Effector memory CD8-positive, alpha-beta T cell (primary cell): ENCODE measurements around the gene PSME3.
"Not testable (repeated sequence)": the region's sequence is repeated elsewhere in the genome, so short reads cannot be mapped to it uniquely, and the experiment has no call there.

Experiments used
- ATAC-seq: fragments of 150-1000 bp; cut with Tn5 transposase; replicated peaks from 2 replicates; pipeline ENCODE4 v1.10.0; 2021; ENCODE audit warnings: mild to moderate bottlenecking, moderate library complexity
- DNase-seq, 3 experiments: peaks; one replicate each; pipeline ENCODE4 v3.0.0; 2021
- H3K27ac Mint-ChIP-seq, 2 donors: one replicate each; pipeline ENCODE4 v1.8.0; 2022; ENCODE audit warnings: mild to moderate bottlenecking in 2 of 2, mixed read lengths in 2 of 2, moderate library complexity in 2 of 2
- H3K27me3 Mint-ChIP-seq, 2 donors: one replicate each; pipeline ENCODE4 v1.8.0; 2022; ENCODE audit warnings: mixed read lengths in 2 of 2
- H3K36me3 Mint-ChIP-seq: one replicate; pipeline ENCODE4 v1.8.0; 2022; ENCODE audit warnings: mild to moderate bottlenecking, moderate library complexity, mixed read lengths; ENCODE audit not compliant: insufficient read depth
- H3K4me1 Mint-ChIP-seq, 2 donors: one replicate each; pipeline ENCODE4 v1.8.0; 2022; ENCODE audit warnings: low read depth in 2 of 2, mixed read lengths in 2 of 2
- H3K4me3 Mint-ChIP-seq, 2 donors: one replicate each; pipeline ENCODE4 v1.8.0; 2022; ENCODE audit warnings: mild to moderate bottlenecking in 2 of 2, mixed read lengths in 2 of 2, moderate library complexity in 2 of 2
- H3K9me3 Mint-ChIP-seq, 2 donors: one replicate each; pipeline ENCODE4 v1.8.0; 2022; ENCODE audit warnings: mixed read lengths in 2 of 2

Gene PSME3

DNA sequence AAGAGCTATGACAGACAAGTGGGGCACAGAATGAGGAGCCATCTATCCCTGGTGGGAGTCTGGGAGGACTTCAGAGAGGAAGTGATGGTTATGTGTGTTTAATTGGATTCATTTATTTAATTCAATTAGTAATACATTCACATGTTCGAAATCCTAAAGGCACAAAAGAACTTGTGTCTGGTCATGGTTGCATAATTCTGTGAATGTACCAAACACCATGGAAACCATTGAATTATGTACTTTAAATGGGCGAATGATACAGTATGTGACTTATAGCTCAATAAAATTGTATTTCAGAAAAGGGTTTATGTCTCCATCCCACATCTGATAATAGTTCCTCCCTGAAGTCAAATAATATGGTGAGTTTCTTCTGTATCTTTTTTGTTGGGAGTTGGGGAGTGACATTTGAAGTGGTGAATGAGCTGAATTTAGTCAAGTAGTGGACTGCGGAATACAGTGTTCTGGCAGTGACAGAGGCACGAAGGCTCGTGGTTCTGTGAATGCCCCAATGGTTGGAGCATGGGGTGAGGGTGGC, 47.6 kb downstream of the PSME3 start:
- DNase-seq (no peak), ATAC-seq (no peak)
- no peak overlapping the region for H3K4me3 Mint-ChIP-seq
- H3K27ac Mint-ChIP-seq = no peak overlapping the region
- no peaks in the 10 kb centered on the region for H3K9me3 Mint-ChIP-seq
- H3K36me3 Mint-ChIP-seq = no peaks in the 10 kb centered on the region
- no peaks in the 10 kb centered on the region for H3K4me1 Mint-ChIP-seq
- peaks cover 33 to 47% of the 10 kb centered on the region in 2 donors for H3K27me3 Mint-ChIP-seq

DNA sequence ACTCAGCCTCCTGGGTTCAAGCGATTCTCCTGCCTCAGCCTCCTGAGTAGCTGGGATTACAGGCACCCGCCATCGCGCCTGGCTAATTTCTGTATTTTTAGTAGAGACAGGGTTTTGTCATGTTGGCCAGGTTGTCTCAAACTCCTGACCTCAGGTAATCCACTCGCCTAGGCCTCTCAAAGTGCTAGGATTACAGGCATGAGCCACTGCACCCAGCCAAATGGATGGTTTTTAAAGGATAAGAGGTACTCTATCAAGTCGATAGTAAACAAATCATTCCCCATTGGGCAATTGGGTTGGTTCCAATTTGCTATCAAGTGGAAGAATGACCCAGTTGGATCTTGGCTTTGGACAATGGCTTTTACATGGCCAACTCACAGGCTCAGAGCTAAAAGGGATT, 48.5 kb downstream of the PSME3 start:
- H3K36me3 Mint-ChIP-seq, ATAC-seq, H3K27ac Mint-ChIP-seq, H3K4me1 Mint-ChIP-seq, H3K4me3 Mint-ChIP-seq, H3K9me3 Mint-ChIP-seq, DNase-seq: not testable (repeated sequence)
- peaks cover 40 to 49% of the 10 kb centered on the region in 2 donors for H3K27me3 Mint-ChIP-seq

DNA sequence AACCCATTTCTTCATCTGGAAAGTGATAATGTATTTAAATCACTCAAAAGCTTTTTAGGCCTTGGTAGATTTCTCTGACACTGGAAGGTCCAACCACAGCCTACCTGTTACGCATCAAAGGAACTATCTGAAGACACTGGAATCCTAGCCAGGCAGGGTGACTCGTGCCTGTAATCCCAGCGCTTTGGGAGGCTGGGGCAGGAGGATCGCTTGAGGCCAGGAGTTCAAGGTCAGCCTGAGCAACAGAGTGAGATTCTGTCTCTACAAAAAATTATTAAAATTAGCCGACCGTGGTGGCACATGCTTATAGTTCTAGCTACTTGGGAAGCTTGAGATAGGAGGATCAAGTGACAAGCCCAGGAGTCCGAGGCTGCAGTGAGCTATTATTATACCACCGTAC, 49.0 kb downstream of the PSME3 start:
- Mint-ChIP-seq H3K27me3 (peaks cover 37 to 49% of the 10 kb centered on the region in 2 donors), H3K4me1 (no peaks in the 10 kb centered on the region), H3K9me3 (no peaks in the 10 kb centered on the region), H3K36me3 (no peaks in the 10 kb centered on the region), H3K4me3 (no peak overlapping the region), H3K27ac (no peak overlapping the region)
- no peak for ATAC-seq
- no peak for DNase-seq

DNA sequence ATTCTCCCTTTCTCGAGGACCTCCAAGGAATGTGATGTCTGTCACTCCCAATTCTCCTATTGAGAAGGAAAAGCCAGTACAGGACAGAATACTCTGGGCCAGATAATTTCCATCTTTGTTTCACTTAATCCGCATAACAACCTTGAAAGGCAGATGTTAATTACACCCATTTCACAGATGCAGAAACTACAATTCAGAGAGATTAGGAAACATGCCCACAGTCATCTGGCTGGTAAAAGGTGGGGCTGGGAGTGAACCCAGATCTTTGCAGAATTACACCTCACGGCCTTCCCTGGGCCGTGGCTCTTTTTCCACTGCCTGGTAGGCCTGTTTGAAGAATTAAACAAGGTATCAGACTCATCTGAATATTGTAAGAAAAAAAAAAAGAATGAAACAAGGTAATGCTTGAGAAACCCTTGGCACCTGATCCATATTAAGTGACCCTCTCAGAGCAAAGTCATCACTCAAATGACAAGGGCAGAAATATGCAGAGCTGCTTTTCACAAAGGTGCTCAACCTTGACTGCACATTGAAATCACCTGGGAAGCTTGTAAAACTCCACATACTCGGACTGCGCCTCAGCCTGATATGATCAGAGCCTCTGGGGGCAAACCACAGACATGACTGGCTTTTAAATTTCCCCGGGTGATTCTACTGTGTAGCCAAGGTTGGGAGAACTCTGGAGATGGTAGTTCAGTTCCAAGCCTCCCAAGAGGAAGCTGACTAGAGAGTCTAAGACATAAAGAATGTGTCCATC, 50.8 kb downstream of the PSME3 start:
- no peaks in the 10 kb centered on the region for H3K9me3 Mint-ChIP-seq
- no peak for DNase-seq
- H3K27ac Mint-ChIP-seq = no peak overlapping the region
- no peak for ATAC-seq
- H3K36me3 Mint-ChIP-seq = no peaks in the 10 kb centered on the region
- H3K4me3 Mint-ChIP-seq = no peak overlapping the region
- H3K4me1 Mint-ChIP-seq = no peaks in the 10 kb centered on the region
- peaks cover 24 to 36% of the 10 kb centered on the region in 2 donors for H3K27me3 Mint-ChIP-seq

DNA sequence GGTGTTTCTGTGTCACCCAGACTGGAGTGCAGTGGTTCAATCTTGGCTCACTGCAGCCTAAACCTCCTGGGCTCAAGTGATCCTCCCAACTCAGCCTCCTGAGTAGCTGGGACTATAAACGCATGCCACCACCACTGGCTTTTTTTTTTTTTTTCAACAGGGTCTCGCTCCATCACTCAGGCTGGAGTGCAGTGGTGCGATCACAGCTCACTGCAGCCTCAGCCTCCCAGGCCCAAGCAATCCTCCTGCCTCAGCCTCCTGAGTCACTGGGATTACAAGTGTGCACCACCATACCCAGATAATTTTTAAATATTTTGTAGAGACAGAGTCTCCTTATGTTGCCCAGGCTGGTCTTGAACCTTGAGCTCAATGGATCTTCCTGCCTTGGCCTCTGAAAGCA, 52.6 kb downstream of the PSME3 start:
- peaks cover 14 to 27% of the 10 kb centered on the region in 2 donors for H3K27me3 Mint-ChIP-seq
- not testable (repeated sequence) for H3K4me1 Mint-ChIP-seq, H3K9me3 Mint-ChIP-seq, H3K36me3 Mint-ChIP-seq, ATAC-seq, H3K27ac Mint-ChIP-seq, H3K4me3 Mint-ChIP-seq, DNase-seq

DNA sequence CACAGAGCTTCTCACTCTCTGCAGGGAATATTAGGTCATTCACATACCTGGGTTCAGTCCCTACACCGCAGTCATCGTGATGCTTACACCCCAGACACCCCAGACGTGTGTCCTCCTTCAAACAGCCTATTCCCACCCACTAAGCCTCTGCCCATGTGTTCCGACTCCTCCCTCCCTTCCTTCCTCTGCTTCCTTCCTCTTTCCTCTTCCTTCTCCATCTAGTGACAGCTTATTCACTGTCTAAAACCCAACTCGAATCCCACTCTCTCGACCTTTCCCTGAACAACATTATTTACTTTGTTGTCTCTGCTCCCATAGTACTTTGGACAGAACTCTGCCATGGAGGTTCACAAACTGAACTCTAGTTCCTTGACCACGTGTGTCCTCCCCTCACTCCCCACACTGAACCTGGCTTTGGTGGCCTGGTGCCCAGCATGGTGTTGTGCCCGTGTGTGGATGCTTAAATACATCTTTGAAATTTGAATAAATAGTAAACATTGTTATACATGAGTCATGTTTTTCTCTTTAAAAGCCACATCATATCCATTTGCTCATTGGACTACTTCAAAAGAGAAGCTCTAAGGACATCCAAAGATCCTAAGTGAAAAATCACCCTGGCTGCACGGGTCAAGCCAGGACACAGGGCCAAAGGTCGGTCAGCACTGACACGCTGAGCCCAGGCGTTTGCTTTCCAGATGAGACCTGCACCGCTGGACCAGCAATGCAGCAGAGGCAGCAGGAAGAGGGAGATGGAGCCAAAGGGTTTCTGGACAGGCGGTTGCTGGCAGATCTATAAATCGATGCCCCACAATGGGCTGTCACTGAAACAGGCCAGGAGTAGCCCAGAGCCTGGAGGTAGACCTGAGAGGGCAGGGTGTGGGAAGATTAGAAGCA, 53.3 kb downstream of the PSME3 start:
- Mint-ChIP-seq H3K27ac (no peak overlapping the region), H3K9me3 (no peaks in the 10 kb centered on the region), H3K4me1 (no peaks in the 10 kb centered on the region), H3K27me3 (peaks cover 13 to 27% of the 10 kb centered on the region in 2 donors), H3K4me3 (no peak overlapping the region), H3K36me3 (no peaks in the 10 kb centered on the region)
- no peak for ATAC-seq
- DNase-seq = no peak

DNA sequence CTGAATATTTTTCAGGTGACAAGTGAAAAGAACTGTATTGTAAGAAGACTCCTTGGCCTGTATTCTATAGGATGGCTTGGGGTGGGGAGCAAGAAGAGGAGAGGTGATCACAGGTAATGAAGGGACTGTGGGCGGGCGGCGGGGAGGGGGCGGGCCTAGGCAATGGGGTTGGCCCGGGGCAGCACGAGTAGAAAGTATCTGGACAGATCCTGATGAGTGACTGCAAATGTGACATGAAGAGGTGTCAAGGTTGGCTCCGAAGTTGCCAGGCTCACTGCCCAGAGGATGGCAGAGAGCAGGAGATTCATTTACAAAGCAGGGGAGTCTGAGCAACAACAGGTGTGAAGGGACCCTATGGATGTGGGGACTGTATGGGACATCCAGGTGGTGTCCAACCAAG, 56.6 kb downstream of the PSME3 start:
- H3K4me3 Mint-ChIP-seq = no peak overlapping the region

DNA sequence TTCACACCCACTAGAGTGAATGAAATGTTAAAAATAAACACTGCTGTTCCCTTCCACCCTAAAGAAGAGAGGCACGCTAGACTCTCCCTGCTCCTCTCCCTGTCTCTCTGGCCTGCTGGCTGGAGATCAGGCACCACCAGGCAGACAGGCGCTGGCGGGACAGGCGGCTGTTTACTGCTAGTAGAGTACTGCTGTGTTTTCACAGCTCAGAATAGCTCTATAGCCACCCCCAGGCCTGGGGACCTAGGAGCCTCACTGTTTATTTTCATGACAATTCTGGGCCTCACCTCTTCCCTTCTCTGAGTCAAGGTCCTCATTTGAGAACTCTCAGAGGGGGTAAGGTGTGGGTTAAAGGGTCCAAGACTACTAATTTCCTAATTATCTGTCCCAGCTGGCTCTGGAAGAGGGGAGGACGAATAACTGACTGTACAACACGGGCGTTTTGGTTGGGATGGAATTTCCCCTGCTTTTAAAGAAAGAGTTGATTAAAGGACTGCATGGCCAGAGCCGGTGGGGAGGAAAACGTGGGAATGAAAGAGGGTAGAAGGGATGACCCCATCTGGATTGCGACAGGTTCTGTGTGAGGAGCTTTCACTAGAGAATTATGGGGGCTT, 58.4 kb downstream of the PSME3 start:
- no peaks in the 10 kb centered on the region for H3K4me1 Mint-ChIP-seq
- H3K9me3 Mint-ChIP-seq = no peaks in the 10 kb centered on the region
- H3K27ac Mint-ChIP-seq = no peak overlapping the region
- peaks cover 11 to 45% of the 10 kb centered on the region in 2 donors for H3K27me3 Mint-ChIP-seq
- H3K36me3 Mint-ChIP-seq = no peaks in the 10 kb centered on the region
- H3K4me3 Mint-ChIP-seq = no peak overlapping the region
- DNase-seq = no peak
- no peak for ATAC-seq

More for the DNA sequence above, 56.6 kb downstream of the PSME3 start:
- no peak overlapping the region for H3K27ac Mint-ChIP-seq
- no peak for DNase-seq
- H3K4me1 Mint-ChIP-seq = no peaks in the 10 kb centered on the region
- no peaks in the 10 kb centered on the region for H3K9me3 Mint-ChIP-seq
- ATAC-seq = no peak
- H3K27me3 Mint-ChIP-seq = peaks cover 17 to 47% of the 10 kb centered on the region in 2 donors
- H3K36me3 Mint-ChIP-seq = no peaks in the 10 kb centered on the region

DNA sequence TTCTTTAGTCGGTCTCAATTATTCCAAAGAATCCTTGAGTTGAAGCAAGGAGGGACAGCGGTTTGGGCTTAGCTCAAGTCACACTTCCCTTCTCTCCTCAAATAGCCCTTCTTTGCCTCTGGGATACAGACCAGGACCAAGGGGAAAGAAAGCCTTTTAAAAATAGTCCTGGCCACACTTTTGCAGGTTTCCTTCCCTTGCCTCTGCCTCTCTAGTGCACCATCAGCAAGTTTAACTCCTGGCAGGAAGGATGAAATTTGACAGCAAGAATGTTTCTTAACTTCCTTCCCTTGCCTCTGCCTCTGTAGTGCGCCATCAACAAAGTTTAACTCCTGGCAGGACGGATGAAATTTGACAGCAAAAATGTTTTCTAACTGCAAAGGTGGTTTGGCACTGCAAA, 60.2 kb downstream of the PSME3 start:
- DNase-seq = no peak
- Mint-ChIP-seq H3K9me3 (no peaks in the 10 kb centered on the region), H3K4me1 (no peaks in the 10 kb centered on the region)

More for the DNA sequence above, 60.2 kb downstream of the PSME3 start:
- no peak for ATAC-seq
- Mint-ChIP-seq H3K36me3 (no peaks in the 10 kb centered on the region), H3K4me3 (no peak overlapping the region), H3K27me3 (peaks cover 8 to 53% of the 10 kb centered on the region in 2 donors), H3K27ac (no peak overlapping the region)
